ENCODE data around the gene PCID2.

Gene PCID2

GRCh38 chr13:113187263-113187669, 21.2 kb downstream of the PCID2 start:
- peak; percentile 99 for DNase-seq (ENCODE audit: low spot score)

- DNase-seq (ENCODE audit: low spot score) = no peak
Observed at GRCh38 chr13:113186061-113186900, 22.2 kb downstream of the PCID2 start.

GRCh38 chr13:113184568-113185440, 23.7 kb downstream of the PCID2 start:
- DNase-seq (ENCODE audit: low spot score) = no peak

- no peak for DNase-seq (ENCODE audit: low spot score)
Observed at GRCh38 chr13:113183450-113184129, 24.9 kb downstream of the PCID2 start.

GRCh38 chr13:113182046-113182445, 26.4 kb downstream of the PCID2 start:
- no peak for DNase-seq (ENCODE audit: low spot score)

- DNase-seq (ENCODE audit: low spot score) = no peak
Observed at GRCh38 chr13:113179374-113180230, 28.9 kb downstream of the PCID2 start.

GRCh38 chr13:113178896-113179167, 29.6 kb downstream of the PCID2 start:
- DNase-seq (ENCODE audit: low spot score) = no peak

GRCh38 chr13:113178070-113178895, 30.2 kb downstream of the PCID2 start:
- DNase-seq (ENCODE audit: low spot score) = peak; percentile 26

GRCh38 chr13:113176822-113177221, 31.6 kb downstream of the PCID2 start:
- DNase-seq (ENCODE audit: low spot score) = no peak

GRCh38 chr13:113176280-113176679, 32.2 kb downstream of the PCID2 start:
- DNase-seq (ENCODE audit: low spot score) = no peak

- no peak for DNase-seq (ENCODE audit: low spot score)
Observed at GRCh38 chr13:113172419-113172926, 36.0 kb downstream of the PCID2 start.

GRCh38 chr13:113171250-113172125, 37.0 kb downstream of the PCID2 start:
- no peak for DNase-seq (ENCODE audit: low spot score)

GRCh38 chr13:113170511-113170910, 38.0 kb downstream of the PCID2 start:
- no peak for DNase-seq (ENCODE audit: low spot score)

GRCh38 chr13:113169277-113170272, 38.9 kb downstream of the PCID2 start:
- no peak for DNase-seq (ENCODE audit: low spot score)

GRCh38 chr13:113168211-113168610, 40.3 kb downstream of the PCID2 start:
- DNase-seq (ENCODE audit: low spot score) = no peak

GRCh38 chr13:113167575-113167974, 40.9 kb downstream of the PCID2 start:
- no peak for DNase-seq (ENCODE audit: low spot score)

- DNase-seq (ENCODE audit: low spot score) = no peak
Observed at GRCh38 chr13:113167155-113167554, 41.3 kb downstream of the PCID2 start.

- no peak for DNase-seq (ENCODE audit: low spot score)
Observed at GRCh38 chr13:113166681-113167080, 41.8 kb downstream of the PCID2 start.
